GM19043 (cell line): ENCODE measurements around the gene IARS2.

Experiments used
- ATAC-seq: cut with Tn5 transposase; IDR thresholded peaks from one replicate; pipeline ENCODE4 v1.9.1; 2021; ENCODE audit warnings: low read depth; ENCODE audit not compliant: unreplicated experiment

The IARS2 gene

GRCh38 chr1:220094016-220094911 is at the start of gene IARS2:
Gene IARS2 (plus strand): TSS chr1:220094132. CDS start chr1:220094217, 85 bp downstream.
- peak; percentile 60 for ATAC-seq

GRCh38 chr1:220044678-220045355 is 49.1 kb upstream of the IARS2 start:
- no peak for ATAC-seq

GRCh38 chr1:220045356-220046051 is 48.4 kb upstream of the IARS2 start:
- no peak for ATAC-seq

- ATAC-seq, result peak; percentile 99
Observed at GRCh38 chr1:220046052-220046930, 47.6 kb upstream of the IARS2 start, which contains the start of gene EPRS1. Gene EPRS1 (minus strand): TSS chr1:220046505. CDS start chr1:220046388, 117 bp downstream.

GRCh38 chr1:220056374-220056773 is 37.6 kb upstream of the IARS2 start:
- no peak for ATAC-seq

GRCh38 chr1:220060876-220061275 is 33.1 kb upstream of the IARS2 start:
- no peak for ATAC-seq

GRCh38 chr1:220062629-220063028 is 31.3 kb upstream of the IARS2 start:
- no peak for ATAC-seq

GRCh38 chr1:220067269-220068204 is 26.4 kb upstream of the IARS2 start:
- no peak for ATAC-seq

GRCh38 chr1:220076861-220077762 is 16.8 kb upstream of the IARS2 start:
- ATAC-seq, result no peak

- no peak for ATAC-seq
Observed at GRCh38 chr1:220077887-220078286, 16.0 kb upstream of the IARS2 start.

GRCh38 chr1:220084460-220084859 is 9.5 kb upstream of the IARS2 start:
- no peak for ATAC-seq

- ATAC-seq, result peak; percentile 44
Observed at GRCh38 chr1:220086261-220086686, 7.7 kb upstream of the IARS2 start.

GRCh38 chr1:220089650-220090556 is 4.0 kb upstream of the IARS2 start, which contains the start of gene BPNT1:
Gene BPNT1 (minus strand): TSS chr1:220089788. CDS start chr1:220079846, 9,942 bp downstream.
- peak; percentile 48 for ATAC-seq

- ATAC-seq, result no peak
Observed at GRCh38 chr1:220092694-220093093, 1.2 kb upstream of the IARS2 start.

- ATAC-seq, result peak; percentile 2
Observed at GRCh38 chr1:220093361-220094015, 444 bp upstream of the IARS2 start.

GRCh38 chr1:220099826-220100225 is 5.9 kb downstream of the IARS2 start:
- no peak for ATAC-seq
